Measurements from ENCODE around the gene HSD17B2. TPM values are rescaled to one million over a fixed set of nuclear protein-coding genes. Genes with fewer than 3 reads are reported as not detected.

Gene HSD17B2
- total RNA-seq, 1 experiment from 2014 or later = not detected

Other genes with a start within 250 kb of the HSD17B2 start
- 4.4 TPM in 2 replicates for gene SDR42E1, start 23.8 kb upstream of the HSD17B2 start, total RNA-seq (2014; rRNA removed; shearing (Covaris generic); ENCODE audit: low replicate concordance)
- 22.2 and 31.2 TPM in 2 replicates for gene MPHOSPH6, start 135.0 kb downstream of the HSD17B2 start, total RNA-seq (2014; rRNA removed; shearing (Covaris generic); ENCODE audit: low replicate concordance)

All from Karpas-422 (cell line).